NCI-H82 treated with DMSO at 0.1 percent for 48 hours (cell line): ENCODE results near the gene HAVCR2.

Experiments
- DNase-seq: peaks from one replicate; lab custom pipeline; 2025; ENCODE audit not compliant: unreplicated experiment; lab: John Stamatoyannopoulos, UW

Gene HAVCR2

DNA sequence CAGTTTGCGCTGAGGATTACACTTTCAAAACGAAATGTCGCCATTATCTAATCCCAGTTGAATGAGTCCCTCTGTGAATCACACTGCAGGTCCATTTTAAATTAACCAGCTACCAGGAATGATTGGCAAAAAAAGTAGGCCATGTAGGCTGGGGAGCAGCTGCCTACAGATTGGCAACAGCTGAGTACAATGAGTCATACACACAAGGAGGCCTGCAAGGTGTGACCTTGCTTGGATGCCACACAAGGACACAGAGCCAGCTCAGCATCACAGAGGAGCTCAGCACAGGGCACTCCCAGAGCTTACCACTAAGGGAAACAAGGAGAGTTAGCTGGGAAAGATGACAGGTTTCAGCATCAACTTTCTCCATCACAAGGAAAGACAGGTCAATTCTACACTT lies 62.8 kb downstream of the HAVCR2 start:
- no peak for DNase-seq

GRCh38 chr5:157045601-157046000 lies 63.2 kb downstream of the HAVCR2 start:
- DNase-seq, result no peak

DNA sequence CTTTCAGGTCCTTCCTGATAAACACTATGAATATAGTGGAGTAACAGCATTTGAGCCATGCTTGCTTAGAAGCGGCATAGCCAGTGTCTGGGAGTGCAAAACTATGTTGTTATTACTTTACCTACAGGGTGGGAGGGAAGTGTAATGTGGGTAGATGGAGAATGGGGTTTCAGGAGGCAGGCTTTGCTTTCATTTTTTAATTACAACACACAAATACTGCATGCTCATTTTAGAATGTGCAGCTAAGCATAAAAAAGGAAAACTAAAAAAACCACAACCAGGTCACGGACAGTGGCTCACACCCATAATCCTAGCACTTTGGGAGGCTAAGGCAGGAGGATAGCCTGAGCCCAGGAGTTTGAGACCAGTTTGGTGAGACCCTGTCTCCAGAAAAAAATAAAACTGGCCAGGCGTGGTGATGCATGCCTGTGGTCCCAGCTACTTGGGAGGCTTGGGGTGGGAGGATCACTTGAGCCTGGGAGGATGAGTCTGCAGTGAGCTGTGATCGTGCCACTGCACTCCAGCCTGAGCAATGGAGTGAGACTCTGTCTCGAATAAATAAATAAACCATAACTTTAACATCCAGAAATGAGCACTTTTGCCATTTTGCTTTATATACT lies 70.2 kb downstream of the HAVCR2 start:
- no peak for DNase-seq
